ENCODE results near the gene LEMD2. TPM values are rescaled to one million over a fixed set of nuclear protein-coding genes. Genes with fewer than 3 reads are reported as not detected.

LEMD2 gene
- total and polyA plus RNA-seq, 5 donors from 2014 or later = 25.7 to 102 (median 32.1) TPM

- H3K4me3 ChIP-seq (ENCODE audit: low read depth, low read length) = no peak overlapping the region
- no peaks in the 10 kb centered on the region for H3K27me3 ChIP-seq (ENCODE audit: control insufficient read depth, insufficient read depth, low read length)
- Mint-ChIP-seq H3K27ac (peak overlapping the region in 2 of 3 donors; percentile 2 to 72), H3K27me3 (peaks cover 19% of the 10 kb centered on the region), H3K9me3 (no peaks in the 10 kb centered on the region), H3K36me3 (no peaks in the 10 kb centered on the region), H3K4me3 (no peak overlapping the region), H3K4me1 (peaks cover 0 to 10% (median 2%) of the 10 kb centered on the region in 4 donors)
- H3K9me3 ChIP-seq (ENCODE audit: control insufficient read depth in 2 of 2, low read length in 2 of 2) = no peaks in the 10 kb centered on the region
- H3K36me3 ChIP-seq (ENCODE audit: control insufficient read depth, insufficient read depth, low read length) = no peaks in the 10 kb centered on the region
- no peaks in the 10 kb centered on the region for H3K4me1 ChIP-seq (ENCODE audit: control insufficient read depth, insufficient read depth, low read length, poor library complexity, severe bottlenecking)
- DNase-seq (no peak), ATAC-seq (ENCODE audit: low read depth in 2 of 2) (no peak)
- no peak overlapping the region for H3K27ac ChIP-seq (ENCODE audit: insufficient read depth, low read length, poor library complexity, severe bottlenecking)
Observed at GRCh38 chr6:33822575-33823395, 33.9 kb upstream of the LEMD2 start.

GRCh38 chr6:33820784-33821520 lies 32.0 kb upstream of the LEMD2 start:
- Mint-ChIP-seq H3K36me3 (no peaks in the 10 kb centered on the region), H3K4me3 (no peak overlapping the region), H3K27me3 (peaks cover 18% of the 10 kb centered on the region), H3K27ac (no peak overlapping the region), H3K4me1 (peaks cover 0 to 10% (median 2%) of the 10 kb centered on the region in 4 donors), H3K9me3 (no peaks in the 10 kb centered on the region)
- ATAC-seq (ENCODE audit: low read depth in 2 of 2) (no peak), DNase-seq (no peak)
- no peak overlapping the region for H3K27ac ChIP-seq (ENCODE audit: insufficient read depth, low read length, poor library complexity, severe bottlenecking)
- H3K4me1 ChIP-seq (ENCODE audit: control insufficient read depth, insufficient read depth, low read length, poor library complexity, severe bottlenecking) = no peaks in the 10 kb centered on the region
- no peaks in the 10 kb centered on the region for H3K27me3 ChIP-seq (ENCODE audit: control insufficient read depth, insufficient read depth, low read length)
- H3K36me3 ChIP-seq (ENCODE audit: control insufficient read depth, insufficient read depth, low read length) = no peaks in the 10 kb centered on the region
- no peaks in the 10 kb centered on the region for H3K9me3 ChIP-seq (ENCODE audit: control insufficient read depth in 2 of 2, low read length in 2 of 2)
- H3K4me3 ChIP-seq (ENCODE audit: low read depth, low read length) = no peak overlapping the region

- peaks cover 0 to 10% (median 2%) of the 10 kb centered on the region in 4 donors for H3K4me1 Mint-ChIP-seq
Observed at GRCh38 chr6:33820243-33820642, 31.3 kb upstream of the LEMD2 start.

GRCh38 chr6:33819021-33819420 lies 30.1 kb upstream of the LEMD2 start:
- H3K4me1 Mint-ChIP-seq = peaks cover 0 to 10% (median 2%) of the 10 kb centered on the region in 4 donors
- H3K27ac ChIP-seq (ENCODE audit: insufficient read depth, low read length, poor library complexity, severe bottlenecking) = no peak overlapping the region
- ATAC-seq (ENCODE audit: low read depth in 2 of 2) = no peak
- no peaks in the 10 kb centered on the region for H3K36me3 Mint-ChIP-seq
- peaks cover 23% of the 10 kb centered on the region for H3K27me3 Mint-ChIP-seq
- no peaks in the 10 kb centered on the region for H3K9me3 Mint-ChIP-seq
- H3K27ac Mint-ChIP-seq = peak overlapping the region in 1 of 3 donors; percentile 61
- no peaks in the 10 kb centered on the region for H3K9me3 ChIP-seq (ENCODE audit: control insufficient read depth in 2 of 2, low read length in 2 of 2)
- H3K4me3 Mint-ChIP-seq = no peak overlapping the region
- no peak for DNase-seq
- H3K36me3 ChIP-seq (ENCODE audit: control insufficient read depth, insufficient read depth, low read length) = no peaks in the 10 kb centered on the region
- H3K4me3 ChIP-seq (ENCODE audit: low read depth, low read length) = no peak overlapping the region
- H3K4me1 ChIP-seq (ENCODE audit: control insufficient read depth, insufficient read depth, low read length, poor library complexity, severe bottlenecking) = no peaks in the 10 kb centered on the region
- no peaks in the 10 kb centered on the region for H3K27me3 ChIP-seq (ENCODE audit: control insufficient read depth, insufficient read depth, low read length)

More at GRCh38 chr6:33820243-33820642, 31.3 kb upstream of the LEMD2 start:
- Histone ChIP-seq H3K4me3 (ENCODE audit: low read depth, low read length) (no peak overlapping the region), H3K4me1 (ENCODE audit: control insufficient read depth, insufficient read depth, low read length, poor library complexity, severe bottlenecking) (no peaks in the 10 kb centered on the region), H3K27me3 (ENCODE audit: control insufficient read depth, insufficient read depth, low read length) (no peaks in the 10 kb centered on the region), H3K27ac (ENCODE audit: insufficient read depth, low read length, poor library complexity, severe bottlenecking) (no peak overlapping the region), H3K9me3 (ENCODE audit: control insufficient read depth in 2 of 2, low read length in 2 of 2) (no peaks in the 10 kb centered on the region), H3K36me3 (ENCODE audit: control insufficient read depth, insufficient read depth, low read length) (no peaks in the 10 kb centered on the region)
- no peak for DNase-seq
- Mint-ChIP-seq H3K27me3 (peaks cover 18% of the 10 kb centered on the region), H3K9me3 (no peaks in the 10 kb centered on the region), H3K27ac (peak overlapping the region in 1 of 3 donors; percentile 35), H3K36me3 (no peaks in the 10 kb centered on the region), H3K4me3 (no peak overlapping the region)
- no peak for ATAC-seq (ENCODE audit: low read depth in 2 of 2)

GRCh38 chr6:33818293-33818692 lies 29.4 kb upstream of the LEMD2 start:
- Histone ChIP-seq H3K27me3 (ENCODE audit: control insufficient read depth, insufficient read depth, low read length) (no peaks in the 10 kb centered on the region), H3K4me3 (ENCODE audit: low read depth, low read length) (no peak overlapping the region), H3K9me3 (ENCODE audit: control insufficient read depth in 2 of 2, low read length in 2 of 2) (no peaks in the 10 kb centered on the region), H3K36me3 (ENCODE audit: control insufficient read depth, insufficient read depth, low read length) (no peaks in the 10 kb centered on the region), H3K4me1 (ENCODE audit: control insufficient read depth, insufficient read depth, low read length, poor library complexity, severe bottlenecking) (no peaks in the 10 kb centered on the region), H3K27ac (ENCODE audit: insufficient read depth, low read length, poor library complexity, severe bottlenecking) (no peak overlapping the region)
- peaks cover 0 to 10% (median 2%) of the 10 kb centered on the region in 4 donors for H3K4me1 Mint-ChIP-seq
- H3K27me3 Mint-ChIP-seq = peaks cover 31% of the 10 kb centered on the region
- H3K36me3 Mint-ChIP-seq = no peaks in the 10 kb centered on the region
- H3K27ac Mint-ChIP-seq = no peak overlapping the region
- H3K9me3 Mint-ChIP-seq = no peaks in the 10 kb centered on the region
- DNase-seq (no peak), ATAC-seq (ENCODE audit: low read depth in 2 of 2) (no peak)
- H3K4me3 Mint-ChIP-seq = no peak overlapping the region

- H3K27me3 Mint-ChIP-seq = peaks cover 33% of the 10 kb centered on the region
- H3K4me3 ChIP-seq (ENCODE audit: low read depth, low read length) = no peak overlapping the region
- DNase-seq (no peak), ATAC-seq (ENCODE audit: low read depth in 2 of 2) (no peak)
- H3K4me1 Mint-ChIP-seq = peaks cover 0 to 10% (median 2%) of the 10 kb centered on the region in 4 donors
- H3K4me3 Mint-ChIP-seq = no peak overlapping the region
- no peaks in the 10 kb centered on the region for H3K36me3 ChIP-seq (ENCODE audit: control insufficient read depth, insufficient read depth, low read length)
- no peak overlapping the region for H3K27ac Mint-ChIP-seq
- no peaks in the 10 kb centered on the region for H3K9me3 Mint-ChIP-seq
- no peaks in the 10 kb centered on the region for H3K9me3 ChIP-seq (ENCODE audit: control insufficient read depth in 2 of 2, low read length in 2 of 2)
- H3K4me1 ChIP-seq (ENCODE audit: control insufficient read depth, insufficient read depth, low read length, poor library complexity, severe bottlenecking) = no peaks in the 10 kb centered on the region
- H3K36me3 Mint-ChIP-seq = no peaks in the 10 kb centered on the region
- no peak overlapping the region for H3K27ac ChIP-seq (ENCODE audit: insufficient read depth, low read length, poor library complexity, severe bottlenecking)
- H3K27me3 ChIP-seq (ENCODE audit: control insufficient read depth, insufficient read depth, low read length) = peaks cover 2% of the 10 kb centered on the region
Observed at GRCh38 chr6:33817489-33817888, 28.6 kb upstream of the LEMD2 start.

GRCh38 chr6:33816911-33817310 lies 28.0 kb upstream of the LEMD2 start:
- DNase-seq (no peak), ATAC-seq (ENCODE audit: low read depth in 2 of 2) (no peak)
- Histone ChIP-seq H3K27ac (ENCODE audit: insufficient read depth, low read length, poor library complexity, severe bottlenecking) (no peak overlapping the region), H3K27me3 (ENCODE audit: control insufficient read depth, insufficient read depth, low read length) (peaks cover 7% of the 10 kb centered on the region), H3K4me1 (ENCODE audit: control insufficient read depth, insufficient read depth, low read length, poor library complexity, severe bottlenecking) (no peaks in the 10 kb centered on the region), H3K4me3 (ENCODE audit: low read depth, low read length) (no peak overlapping the region), H3K9me3 (ENCODE audit: control insufficient read depth in 2 of 2, low read length in 2 of 2) (no peaks in the 10 kb centered on the region), H3K36me3 (ENCODE audit: control insufficient read depth, insufficient read depth, low read length) (no peaks in the 10 kb centered on the region)
- Mint-ChIP-seq H3K27me3 (peaks cover 33% of the 10 kb centered on the region), H3K4me1 (peaks cover 0 to 10% (median 3%) of the 10 kb centered on the region in 4 donors), H3K9me3 (no peaks in the 10 kb centered on the region), H3K4me3 (no peak overlapping the region), H3K27ac (no peak overlapping the region), H3K36me3 (no peaks in the 10 kb centered on the region)

Data from CD4-positive, CD25-positive, alpha-beta regulatory T cell (primary cell).